ENCODE data around the gene TSPAN18.
A peak's percentile ranks its signal among the peaks of the same experiment; 100 is the strongest.

DNA sequence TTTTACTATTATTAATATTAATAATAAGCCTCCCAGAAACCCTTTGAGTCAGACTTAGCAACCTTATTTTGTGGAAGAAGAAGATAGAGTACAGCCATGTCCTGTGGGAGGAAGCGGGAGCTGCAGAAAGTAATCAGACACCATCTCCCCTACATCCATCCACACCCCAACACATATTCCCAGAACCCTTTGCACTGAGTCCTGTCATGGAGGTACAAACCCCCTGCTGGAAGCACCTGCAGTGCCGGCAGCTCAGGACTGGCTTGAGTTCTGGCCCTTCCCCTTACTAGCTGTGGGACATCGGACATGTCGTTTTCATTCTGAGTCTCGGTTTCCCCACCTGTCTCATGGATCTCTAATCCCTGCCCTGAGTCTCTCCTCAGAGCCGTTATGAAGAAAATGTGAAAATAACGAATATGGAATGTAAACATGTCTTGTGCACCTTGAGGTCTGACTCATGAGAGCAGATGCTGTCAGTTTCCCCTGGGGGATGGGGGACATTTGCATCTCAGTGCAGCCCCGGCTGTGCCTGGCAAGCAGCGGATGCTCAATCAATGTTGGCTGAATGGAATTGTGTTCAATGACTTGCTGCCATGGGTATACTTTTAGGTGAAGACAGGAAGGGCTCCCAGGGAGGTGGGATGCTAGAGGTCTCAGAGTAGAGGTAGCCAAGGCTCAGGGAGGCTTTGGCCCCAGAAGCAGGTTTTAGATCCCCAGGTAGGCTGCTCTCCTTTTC lies 178.5 kb downstream of the TSPAN18 start:
- 0 out of 2 replicates have a peak, but pooled peaks have one; percentile 4 for TF ChIP-seq CTCF (IDR thresholded peaks at IDR 0.05; ENCODE audit: low read depth, low read length)
- TF ChIP-seq EZH2phosphoT487 (IDR thresholded peaks at IDR 0.05; ENCODE audit: low read depth): no peak

Measured in OCI-LY3 (cell line).